Activated CD4-positive, alpha-beta T cell treated with anti-CD3 and anti-CD28 coated beads, Interleukin-2, Interleukin-4, amounts not matched to agents 100 ng/mL and 50 ng/mL, durations not matched to agents 16 hours and 8 hours (primary cell): ENCODE results near the gene MINDY2.
"Not testable (repeated sequence)": the region's sequence is repeated elsewhere in the genome, so short reads cannot be mapped to it uniquely, and the experiment has no call there.

Experiments
- DNase-seq: peaks from one replicate; pipeline ENCODE4 v3.0.0-alpha.2; 2020; ENCODE audit warnings: low spot score

Gene MINDY2

GRCh38 chr15:58752716-58753115 is 18.4 kb upstream of the MINDY2 start:
- DNase-seq, result no peak

- no peak for DNase-seq
Observed at GRCh38 chr15:58755350-58755749, 15.8 kb upstream of the MINDY2 start.

- no peak for DNase-seq
Observed at GRCh38 chr15:58755956-58756355, 15.1 kb upstream of the MINDY2 start.

GRCh38 chr15:58758141-58758540 is 13.0 kb upstream of the MINDY2 start:
- DNase-seq, result no peak

- DNase-seq, result no peak
Observed at GRCh38 chr15:58760385-58761009, 10.6 kb upstream of the MINDY2 start.

GRCh38 chr15:58761010-58761388 is 10.1 kb upstream of the MINDY2 start:
- DNase-seq, result no peak

- no peak for DNase-seq
Observed at GRCh38 chr15:58762285-58762684, 8.8 kb upstream of the MINDY2 start.

- no peak for DNase-seq
Observed at GRCh38 chr15:58762731-58763130, 8.4 kb upstream of the MINDY2 start.

GRCh38 chr15:58764468-58764867 is 6.6 kb upstream of the MINDY2 start:
- DNase-seq, result no peak

GRCh38 chr15:58766290-58766689 is 4.8 kb upstream of the MINDY2 start:
- DNase-seq, result no peak

- not testable (repeated sequence) for DNase-seq
Observed at GRCh38 chr15:58768601-58769004, 2.5 kb upstream of the MINDY2 start.

GRCh38 chr15:58770519-58770856 is 614 bp upstream of the MINDY2 start:
- peak; percentile 13 for DNase-seq

GRCh38 chr15:58771621-58772250 is 634 bp downstream of the MINDY2 start:
- peak; percentile 14 for DNase-seq

- no peak for DNase-seq
Observed at GRCh38 chr15:58773024-58773423, 1.9 kb downstream of the MINDY2 start.

- DNase-seq, result no peak
Observed at GRCh38 chr15:58775402-58775801, 4.3 kb downstream of the MINDY2 start.

- DNase-seq, result no peak
Observed at GRCh38 chr15:58777107-58777506, 6.0 kb downstream of the MINDY2 start.

GRCh38 chr15:58779554-58779953 is 8.5 kb downstream of the MINDY2 start:
- DNase-seq, result no peak

GRCh38 chr15:58785355-58785754 is 14.3 kb downstream of the MINDY2 start:
- no peak for DNase-seq

GRCh38 chr15:58788056-58788710 is 17.1 kb downstream of the MINDY2 start:
- no peak for DNase-seq

- DNase-seq, result no peak
Observed at GRCh38 chr15:58793862-58794261, 22.8 kb downstream of the MINDY2 start.

- DNase-seq, result peak; percentile 9
Observed at GRCh38 chr15:58795825-58796224, 24.7 kb downstream of the MINDY2 start.

- no peak for DNase-seq
Observed at GRCh38 chr15:58797505-58797904, 26.4 kb downstream of the MINDY2 start.

- no peak for DNase-seq
Observed at GRCh38 chr15:58805095-58805494, 34.0 kb downstream of the MINDY2 start.

- not testable (repeated sequence) for DNase-seq
Observed at GRCh38 chr15:58823267-58823666, 52.2 kb downstream of the MINDY2 start.
